Measurements from ENCODE around the gene ZCCHC7.

The ZCCHC7 gene

DNA sequence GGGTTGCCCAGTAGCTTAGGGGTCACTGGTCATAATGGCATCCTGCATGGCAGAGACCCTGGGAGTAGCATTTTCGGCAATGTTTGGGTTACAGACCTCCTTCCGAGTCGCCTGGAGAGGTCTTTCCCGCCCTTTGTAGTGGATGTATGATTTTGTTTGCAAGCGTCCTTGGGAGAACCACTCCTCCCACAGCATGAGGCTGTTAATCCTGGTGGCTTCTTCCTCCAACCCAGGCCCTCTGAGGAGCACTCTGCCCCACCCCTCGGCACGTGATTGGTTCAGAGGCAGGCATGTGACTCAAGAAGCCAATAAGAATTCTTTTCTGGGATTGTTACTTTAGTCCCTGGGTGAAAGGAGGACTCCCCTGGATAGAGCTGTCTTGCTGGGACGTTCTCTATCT, 271.9 kb downstream of the ZCCHC7 start:
- TF ChIP-seq POLR2AphosphoS5 (IDR thresholded peaks at IDR 0.05; ENCODE audit: low read depth, low read length): no peak
- no peak for TF ChIP-seq FOXP2 (optimal IDR thresholded peaks at IDR 0.05; ENCODE audit: borderline replicate concordance, extremely low read depth, extremely low read length, insufficient read depth)
- TF ChIP-seq, protein P1, sequence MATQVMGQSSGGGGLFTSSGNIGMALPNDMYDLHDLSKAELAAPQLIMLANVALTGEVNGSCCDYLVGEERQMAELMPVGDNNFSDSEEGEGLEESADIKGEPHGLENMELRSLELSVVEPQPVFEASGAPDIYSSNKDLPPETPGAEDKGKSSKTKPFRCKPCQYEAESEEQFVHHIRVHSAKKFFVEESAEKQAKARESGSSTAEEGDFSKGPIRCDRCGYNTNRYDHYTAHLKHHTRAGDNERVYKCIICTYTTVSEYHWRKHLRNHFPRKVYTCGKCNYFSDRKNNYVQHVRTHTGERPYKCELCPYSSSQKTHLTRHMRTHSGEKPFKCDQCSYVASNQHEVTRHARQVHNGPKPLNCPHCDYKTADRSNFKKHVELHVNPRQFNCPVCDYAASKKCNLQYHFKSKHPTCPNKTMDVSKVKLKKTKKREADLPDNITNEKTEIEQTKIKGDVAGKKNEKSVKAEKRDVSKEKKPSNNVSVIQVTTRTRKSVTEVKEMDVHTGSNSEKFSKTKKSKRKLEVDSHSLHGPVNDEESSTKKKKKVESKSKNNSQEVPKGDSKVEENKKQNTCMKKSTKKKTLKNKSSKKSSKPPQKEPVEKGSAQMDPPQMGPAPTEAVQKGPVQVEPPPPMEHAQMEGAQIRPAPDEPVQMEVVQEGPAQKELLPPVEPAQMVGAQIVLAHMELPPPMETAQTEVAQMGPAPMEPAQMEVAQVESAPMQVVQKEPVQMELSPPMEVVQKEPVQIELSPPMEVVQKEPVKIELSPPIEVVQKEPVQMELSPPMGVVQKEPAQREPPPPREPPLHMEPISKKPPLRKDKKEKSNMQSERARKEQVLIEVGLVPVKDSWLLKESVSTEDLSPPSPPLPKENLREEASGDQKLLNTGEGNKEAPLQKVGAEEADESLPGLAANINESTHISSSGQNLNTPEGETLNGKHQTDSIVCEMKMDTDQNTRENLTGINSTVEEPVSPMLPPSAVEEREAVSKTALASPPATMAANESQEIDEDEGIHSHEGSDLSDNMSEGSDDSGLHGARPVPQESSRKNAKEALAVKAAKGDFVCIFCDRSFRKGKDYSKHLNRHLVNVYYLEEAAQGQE (IDR thresholded peaks at IDR 0.05; ENCODE audit: insufficient read depth in 1 of 2, low read depth in 2 of 2, low read length in 2 of 2): no peak
- no peak for TF ChIP-seq TAF1 (IDR thresholded peaks at IDR 0.05; ENCODE audit: borderline replicate concordance, insufficient read depth, low read length)
- TF ChIP-seq SIN3A (IDR thresholded peaks at IDR 0.05; ENCODE audit: borderline replicate concordance, insufficient read depth, low read length): no peak

DNA sequence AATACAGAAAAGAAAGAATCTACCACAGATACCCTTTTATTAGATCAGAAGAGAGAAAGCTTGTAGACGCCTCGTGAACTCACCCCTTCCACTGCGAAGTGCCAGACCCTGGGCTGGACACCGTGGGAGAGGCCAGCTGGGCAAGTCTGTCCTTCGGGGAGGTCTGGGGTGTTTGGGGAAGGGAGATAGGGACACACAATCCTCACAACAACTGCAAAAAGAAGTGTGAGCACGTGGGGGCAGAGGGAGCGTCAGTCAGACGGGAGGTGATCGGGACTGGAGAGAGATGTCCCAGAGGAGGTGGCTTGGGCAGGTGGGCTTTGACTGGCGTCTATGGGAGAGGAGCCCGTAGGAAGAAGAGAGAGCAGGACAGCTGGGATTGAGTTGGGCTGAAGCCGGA, 274.9 kb downstream of the ZCCHC7 start:
- TF ChIP-seq SIN3A (IDR thresholded peaks at IDR 0.05; ENCODE audit: borderline replicate concordance, insufficient read depth, low read length): no peak
- TF ChIP-seq FOXP2 (optimal IDR thresholded peaks at IDR 0.05; ENCODE audit: borderline replicate concordance, extremely low read depth, extremely low read length, insufficient read depth): no peak
- TF ChIP-seq, protein P1 (IDR thresholded peaks at IDR 0.05; ENCODE audit: insufficient read depth in 1 of 2, low read depth in 2 of 2, low read length in 2 of 2): no peak

DNA sequence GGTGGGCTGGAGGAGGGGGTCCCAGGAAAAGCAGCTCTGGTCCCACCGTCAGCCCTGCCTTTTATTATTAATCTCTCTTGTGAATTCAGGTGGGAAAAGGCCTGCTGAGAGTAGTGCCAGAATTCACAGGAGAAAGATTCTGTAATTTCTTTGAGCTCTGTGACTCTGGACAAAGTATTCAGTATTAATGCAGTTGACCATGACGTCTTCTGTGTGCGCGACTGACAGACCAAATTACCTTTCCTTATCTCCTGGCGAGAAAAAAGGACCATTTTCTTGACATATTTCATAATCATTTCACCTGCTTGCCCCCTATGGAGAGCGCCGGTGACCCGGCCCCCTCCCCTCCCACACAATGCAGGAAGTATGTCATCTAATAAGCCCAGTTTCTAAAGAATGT, 275.3 kb downstream of the ZCCHC7 start:
- TF ChIP-seq FOXP2 (optimal IDR thresholded peaks at IDR 0.05; ENCODE audit: borderline replicate concordance, extremely low read depth, extremely low read length, insufficient read depth): no peak
- no peak for TF ChIP-seq SIN3A (IDR thresholded peaks at IDR 0.05; ENCODE audit: borderline replicate concordance, insufficient read depth, low read length)
- TF ChIP-seq TAF1 (IDR thresholded peaks at IDR 0.05; ENCODE audit: borderline replicate concordance, insufficient read depth, low read length): no peak

DNA sequence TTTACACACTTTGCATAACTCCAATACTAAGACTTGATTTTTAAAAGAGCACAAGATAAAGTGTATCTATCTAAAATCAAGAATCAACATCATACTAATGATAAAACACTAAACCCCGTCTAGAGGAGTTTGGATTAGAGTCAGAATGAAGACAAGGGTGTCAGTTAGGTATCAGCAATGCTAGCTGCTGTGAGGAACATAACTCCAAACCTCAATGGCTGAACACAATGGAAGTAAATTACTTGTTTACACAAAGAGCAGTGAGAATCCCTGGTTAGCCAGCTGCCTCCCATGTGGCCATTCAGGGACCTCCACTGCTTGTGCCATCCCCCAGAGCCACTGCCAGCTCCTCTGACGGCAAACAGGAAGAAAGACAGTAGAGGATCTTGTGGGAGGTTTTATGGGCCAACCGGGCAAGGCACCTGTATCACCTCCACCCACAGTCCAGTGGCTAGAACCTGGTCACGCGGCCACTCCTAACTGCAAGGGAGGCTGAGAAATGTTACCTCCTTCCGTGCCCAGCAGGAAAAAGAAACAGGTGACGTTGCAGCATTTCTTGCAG, 278.2 kb downstream of the ZCCHC7 start:
- TF ChIP-seq POLR2AphosphoS5 (IDR thresholded peaks at IDR 0.05; ENCODE audit: low read depth, low read length): no peak
- TF ChIP-seq, protein P1 (IDR thresholded peaks at IDR 0.05; ENCODE audit: insufficient read depth in 1 of 2, low read depth in 2 of 2, low read length in 2 of 2): no peak
- TF ChIP-seq FOXP2 (optimal IDR thresholded peaks at IDR 0.05; ENCODE audit: borderline replicate concordance, extremely low read depth, extremely low read length, insufficient read depth): no peak
- TF ChIP-seq SIN3A (IDR thresholded peaks at IDR 0.05; ENCODE audit: borderline replicate concordance, insufficient read depth, low read length): no peak
- TF ChIP-seq TAF1 (IDR thresholded peaks at IDR 0.05; ENCODE audit: borderline replicate concordance, insufficient read depth, low read length): no peak

DNA sequence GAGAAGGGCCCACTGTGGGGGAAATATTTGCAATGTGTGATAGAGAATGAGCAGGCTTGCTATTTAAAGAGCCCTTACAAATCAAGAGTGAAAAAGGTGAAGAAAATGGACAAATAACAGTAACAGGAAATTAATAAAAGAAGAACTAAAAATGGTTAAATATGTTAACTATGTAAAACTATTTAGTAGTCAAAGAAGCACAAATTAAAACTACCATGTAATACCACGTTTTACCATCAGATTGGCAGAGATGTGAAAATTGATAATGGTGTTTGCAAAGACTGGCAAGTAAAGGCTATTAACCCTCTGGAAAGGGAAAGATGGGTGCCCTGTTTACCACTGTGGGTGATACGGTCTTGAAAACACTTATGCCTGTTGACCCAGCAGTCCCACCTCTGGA, 279.0 kb downstream of the ZCCHC7 start:
- TF ChIP-seq FOXP2 (optimal IDR thresholded peaks at IDR 0.05; ENCODE audit: borderline replicate concordance, extremely low read depth, extremely low read length, insufficient read depth): no peak
- TF ChIP-seq POLR2AphosphoS5 (IDR thresholded peaks at IDR 0.05; ENCODE audit: low read depth, low read length): no peak
- TF ChIP-seq TAF1 (IDR thresholded peaks at IDR 0.05; ENCODE audit: borderline replicate concordance, insufficient read depth, low read length): no peak
- TF ChIP-seq, protein P1 (IDR thresholded peaks at IDR 0.05; ENCODE audit: insufficient read depth in 1 of 2, low read depth in 2 of 2, low read length in 2 of 2): no peak
- TF ChIP-seq SIN3A (IDR thresholded peaks at IDR 0.05; ENCODE audit: borderline replicate concordance, insufficient read depth, low read length): no peak

Measured in PFSK-1 (cell line).